ENCODE results near the gene VGLL3.
A peak's percentile ranks its signal among the peaks of the same experiment; 100 is the strongest.

The VGLL3 gene

GRCh38 chr3:86948822-86949221 lies 42.1 kb downstream of the VGLL3 start:
- no peak for DNase-seq

- DNase-seq: no peak
These were observed 48.7 kb downstream of the VGLL3 start for GRCh38 chr3:86942206-86942605.

GRCh38 chr3:86938416-86939105 lies 52.4 kb downstream of the VGLL3 start:
- DNase-seq: no peak

GRCh38 chr3:86937306-86937791 lies 53.6 kb downstream of the VGLL3 start:
- DNase-seq: no peak

GRCh38 chr3:86934851-86935250 lies 56.1 kb downstream of the VGLL3 start:
- no peak for DNase-seq

GRCh38 chr3:86930831-86931230 lies 60.1 kb downstream of the VGLL3 start:
- DNase-seq: no peak

GRCh38 chr3:86930181-86930580 lies 60.8 kb downstream of the VGLL3 start:
- DNase-seq: no peak

- DNase-seq: no peak
These were observed 61.9 kb downstream of the VGLL3 start for GRCh38 chr3:86929046-86929445.

- no peak for DNase-seq
These were observed 67.9 kb downstream of the VGLL3 start for GRCh38 chr3:86923071-86923491.

- no peak for DNase-seq
These were observed 68.8 kb downstream of the VGLL3 start for GRCh38 chr3:86921971-86922680.

- DNase-seq: no peak
These were observed 76.3 kb downstream of the VGLL3 start for GRCh38 chr3:86914670-86915069.

- DNase-seq: peak in 1 of 2 donors; percentile 4
These were observed 77.8 kb downstream of the VGLL3 start for GRCh38 chr3:86913160-86913559.

- DNase-seq: no peak
These were observed 95.7 kb downstream of the VGLL3 start for GRCh38 chr3:86895202-86895601.

- no peak for DNase-seq
These were observed 100.1 kb downstream of the VGLL3 start for GRCh38 chr3:86890741-86891396.
